GM12864 (cell line): ENCODE data around the gene FLT3LG.

Experiments used
- DNase-seq: peaks from one replicate; pipeline ENCODE4 v3.0.0-alpha.2; 2011; ENCODE audit warnings: low read depth
- H3K4me3 ChIP-seq: 2 replicates; pipeline ENCODE4 v1.5.1; 2011; ENCODE audit warnings: mild to moderate bottlenecking, low read depth, low read length, control low read depth
- TF ChIP-seq, protein P1 (sequence below): IDR thresholded peaks from 2 replicates; pipeline ENCODE4 v1.5.1; 2011; ENCODE audit warnings: low read depth, mild to moderate bottlenecking, moderate library complexity, low read length, control low read depth, inconsistent platforms; ENCODE audit errors: missing control alignments

Gene FLT3LG, protein sequence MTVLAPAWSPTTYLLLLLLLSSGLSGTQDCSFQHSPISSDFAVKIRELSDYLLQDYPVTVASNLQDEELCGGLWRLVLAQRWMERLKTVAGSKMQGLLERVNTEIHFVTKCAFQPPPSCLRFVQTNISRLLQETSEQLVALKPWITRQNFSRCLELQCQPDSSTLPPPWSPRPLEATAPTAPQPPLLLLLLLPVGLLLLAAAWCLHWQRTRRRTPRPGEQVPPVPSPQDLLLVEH

DNA sequence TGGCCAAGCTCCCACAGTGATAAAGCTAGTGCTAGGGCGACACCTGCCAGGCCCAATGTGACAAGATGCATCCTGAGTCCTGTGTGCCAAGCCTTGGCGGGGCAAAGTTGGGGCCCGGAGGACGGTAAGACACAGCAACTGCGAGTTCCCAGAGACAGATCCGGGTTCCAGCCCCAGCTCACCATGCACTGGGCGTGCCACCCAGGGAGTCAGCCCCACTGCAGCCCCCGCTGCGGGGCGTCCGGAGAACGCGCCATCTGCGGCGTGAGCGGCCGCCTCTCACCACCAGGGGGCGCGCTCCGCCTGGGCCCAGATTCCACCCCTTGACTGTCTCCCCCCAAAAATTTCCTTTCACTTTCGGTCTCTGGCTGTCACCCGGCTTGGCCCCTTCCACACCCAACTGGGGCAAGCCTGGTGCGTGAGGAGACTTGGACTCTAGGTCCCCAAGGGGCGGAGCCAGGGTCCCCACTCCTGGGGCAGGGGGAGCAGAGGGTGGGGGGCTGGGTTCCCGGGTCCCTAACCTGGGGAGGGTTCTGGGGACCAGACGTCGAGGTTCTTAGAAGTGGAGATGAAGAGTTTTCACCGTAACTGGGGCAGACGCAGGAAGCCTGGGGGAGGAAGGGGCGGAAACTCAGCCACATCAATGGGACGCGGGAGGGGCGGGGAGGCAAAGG lies at the start of gene FLT3LG:
TSS of gene FLT3LG (plus strand) at position 348 of the 674 bp plus-strand sequence. CDS start 425 bp downstream, outside the sequence.
- TF ChIP-seq, protein P1, sequence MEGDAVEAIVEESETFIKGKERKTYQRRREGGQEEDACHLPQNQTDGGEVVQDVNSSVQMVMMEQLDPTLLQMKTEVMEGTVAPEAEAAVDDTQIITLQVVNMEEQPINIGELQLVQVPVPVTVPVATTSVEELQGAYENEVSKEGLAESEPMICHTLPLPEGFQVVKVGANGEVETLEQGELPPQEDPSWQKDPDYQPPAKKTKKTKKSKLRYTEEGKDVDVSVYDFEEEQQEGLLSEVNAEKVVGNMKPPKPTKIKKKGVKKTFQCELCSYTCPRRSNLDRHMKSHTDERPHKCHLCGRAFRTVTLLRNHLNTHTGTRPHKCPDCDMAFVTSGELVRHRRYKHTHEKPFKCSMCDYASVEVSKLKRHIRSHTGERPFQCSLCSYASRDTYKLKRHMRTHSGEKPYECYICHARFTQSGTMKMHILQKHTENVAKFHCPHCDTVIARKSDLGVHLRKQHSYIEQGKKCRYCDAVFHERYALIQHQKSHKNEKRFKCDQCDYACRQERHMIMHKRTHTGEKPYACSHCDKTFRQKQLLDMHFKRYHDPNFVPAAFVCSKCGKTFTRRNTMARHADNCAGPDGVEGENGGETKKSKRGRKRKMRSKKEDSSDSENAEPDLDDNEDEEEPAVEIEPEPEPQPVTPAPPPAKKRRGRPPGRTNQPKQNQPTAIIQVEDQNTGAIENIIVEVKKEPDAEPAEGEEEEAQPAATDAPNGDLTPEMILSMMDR: peak; percentile 96
- peak within 1 kb of the TSS; percentile 58 for H3K4me3 ChIP-seq

DNA sequence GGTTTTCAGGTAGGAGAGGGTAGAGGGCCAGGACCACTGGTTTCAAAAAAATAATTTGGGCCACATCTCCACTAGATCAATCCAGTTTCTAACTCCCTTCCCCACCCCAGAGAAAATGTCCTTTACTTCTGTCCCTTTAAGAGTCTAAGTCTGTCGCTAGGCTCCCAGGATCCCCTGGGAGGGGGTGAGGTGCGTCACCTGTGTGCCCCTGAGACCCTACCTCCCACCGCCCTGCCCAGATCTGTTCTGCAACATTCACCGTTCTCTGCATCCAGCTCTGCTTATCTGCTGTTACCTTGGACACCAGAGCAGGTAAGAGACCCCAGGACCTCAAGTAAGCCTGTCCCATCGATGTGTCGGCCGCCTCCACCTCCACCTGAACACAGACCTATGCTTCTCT lies 48.8 kb upstream of the FLT3LG start, which contains the start of gene GFY:
TSS of gene GFY (plus strand) at position 211 of the 400 bp plus-strand sequence. CDS start 1,043 bp downstream, outside the sequence.
- TF ChIP-seq, protein P1: no peak
- no peak within 1 kb of the TSS for H3K4me3 ChIP-seq
- DNase-seq: no peak

More for the DNA sequence above, at the start of gene FLT3LG:
- DNase-seq: peak; percentile 70

DNA sequence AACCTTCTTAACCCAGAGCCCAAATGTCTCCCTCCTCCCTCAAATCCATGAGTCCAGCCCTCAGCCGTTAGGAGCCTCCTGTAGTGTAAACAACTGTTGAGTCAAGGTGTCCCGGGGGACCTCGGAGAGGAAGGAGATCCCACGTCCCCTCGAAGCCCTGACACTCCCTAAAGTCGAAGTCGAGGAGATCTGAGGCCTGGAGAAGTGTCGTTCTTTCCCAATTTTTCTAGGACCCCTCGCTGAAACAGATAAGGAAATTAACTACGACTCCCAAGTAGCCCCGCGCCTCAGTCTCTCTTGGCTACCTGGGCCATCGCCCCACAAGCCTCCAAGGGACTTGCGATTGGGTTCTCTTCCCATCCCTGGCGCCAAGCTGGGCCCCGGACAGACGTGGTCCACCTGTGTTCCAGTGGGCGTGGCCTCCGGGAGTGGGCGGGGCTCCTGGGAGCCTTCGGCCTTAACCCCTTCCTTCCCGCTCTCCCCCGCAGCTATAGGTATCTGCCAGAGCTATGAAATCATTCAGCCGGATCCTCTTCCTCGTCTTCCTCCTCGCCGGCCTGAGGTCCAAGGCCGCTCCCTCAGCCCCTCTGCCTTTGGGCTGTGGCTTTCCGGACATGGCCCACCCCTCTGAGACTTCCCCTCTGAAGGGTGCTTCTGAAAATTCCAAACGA lies 48.0 kb upstream of the FLT3LG start:
- no peak for DNase-seq
- no peak overlapping the region for H3K4me3 ChIP-seq
- TF ChIP-seq, protein P1: no peak

DNA sequence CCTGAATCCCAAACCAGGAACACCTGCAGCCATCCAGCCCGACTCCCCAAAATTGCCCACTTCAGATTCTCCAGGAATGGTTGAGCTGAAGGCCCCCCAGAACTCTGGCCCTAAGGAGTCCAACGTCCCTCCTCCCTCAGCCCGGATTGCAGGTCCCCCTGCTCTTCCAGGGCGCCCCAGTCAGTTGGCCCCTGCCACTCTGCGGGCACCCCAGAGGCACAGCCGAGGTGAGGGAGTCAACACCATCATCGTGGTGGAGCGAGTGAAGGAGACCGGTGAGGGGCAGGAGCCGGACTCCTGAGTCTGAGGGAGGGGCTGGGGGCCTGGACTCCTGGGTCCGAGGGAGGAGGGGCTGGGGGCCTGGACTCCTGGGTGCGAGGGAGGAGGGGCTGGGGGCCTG lies 46.7 kb upstream of the FLT3LG start:
- TF ChIP-seq, protein P1: no peak

DNA sequence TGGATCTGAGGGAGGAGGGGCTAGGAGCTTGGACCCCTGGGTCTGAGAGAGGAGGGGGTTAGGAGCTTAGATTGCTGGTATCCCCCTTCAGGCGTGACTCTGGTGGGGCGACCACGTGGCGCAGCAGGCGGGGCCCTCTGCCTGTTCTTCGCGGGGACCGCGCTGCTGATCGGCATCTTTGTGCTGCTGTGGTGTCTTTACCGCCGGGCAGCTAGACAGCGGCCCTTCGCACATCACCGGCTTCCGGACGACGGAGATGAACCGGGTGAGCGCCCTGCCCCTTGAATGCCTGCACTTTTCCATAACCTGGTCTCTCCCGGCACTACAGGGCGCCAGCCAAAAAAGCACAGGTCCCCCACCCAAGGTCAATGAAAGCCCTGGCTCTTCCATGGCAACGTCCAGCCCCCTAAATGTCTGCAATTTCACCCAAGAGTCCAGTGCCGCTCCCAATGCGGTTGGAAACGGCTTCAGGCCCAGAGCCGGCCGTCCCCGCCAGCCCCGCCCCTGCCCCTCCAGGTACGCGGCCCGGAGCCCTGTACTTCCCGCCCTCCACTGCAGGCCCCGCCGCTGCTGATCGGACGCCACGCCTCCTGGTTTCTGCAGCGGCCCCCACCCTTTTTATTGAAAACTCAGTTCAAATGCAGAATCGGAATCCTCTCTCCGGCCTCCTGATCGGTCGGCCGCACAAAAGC lies 46.0 kb upstream of the FLT3LG start:
- H3K4me3 ChIP-seq: no peak overlapping the region
- DNase-seq: no peak
- TF ChIP-seq, protein P1: no peak

More for the DNA sequence above, 46.7 kb upstream of the FLT3LG start:
- DNase-seq: no peak
- no peak overlapping the region for H3K4me3 ChIP-seq

DNA sequence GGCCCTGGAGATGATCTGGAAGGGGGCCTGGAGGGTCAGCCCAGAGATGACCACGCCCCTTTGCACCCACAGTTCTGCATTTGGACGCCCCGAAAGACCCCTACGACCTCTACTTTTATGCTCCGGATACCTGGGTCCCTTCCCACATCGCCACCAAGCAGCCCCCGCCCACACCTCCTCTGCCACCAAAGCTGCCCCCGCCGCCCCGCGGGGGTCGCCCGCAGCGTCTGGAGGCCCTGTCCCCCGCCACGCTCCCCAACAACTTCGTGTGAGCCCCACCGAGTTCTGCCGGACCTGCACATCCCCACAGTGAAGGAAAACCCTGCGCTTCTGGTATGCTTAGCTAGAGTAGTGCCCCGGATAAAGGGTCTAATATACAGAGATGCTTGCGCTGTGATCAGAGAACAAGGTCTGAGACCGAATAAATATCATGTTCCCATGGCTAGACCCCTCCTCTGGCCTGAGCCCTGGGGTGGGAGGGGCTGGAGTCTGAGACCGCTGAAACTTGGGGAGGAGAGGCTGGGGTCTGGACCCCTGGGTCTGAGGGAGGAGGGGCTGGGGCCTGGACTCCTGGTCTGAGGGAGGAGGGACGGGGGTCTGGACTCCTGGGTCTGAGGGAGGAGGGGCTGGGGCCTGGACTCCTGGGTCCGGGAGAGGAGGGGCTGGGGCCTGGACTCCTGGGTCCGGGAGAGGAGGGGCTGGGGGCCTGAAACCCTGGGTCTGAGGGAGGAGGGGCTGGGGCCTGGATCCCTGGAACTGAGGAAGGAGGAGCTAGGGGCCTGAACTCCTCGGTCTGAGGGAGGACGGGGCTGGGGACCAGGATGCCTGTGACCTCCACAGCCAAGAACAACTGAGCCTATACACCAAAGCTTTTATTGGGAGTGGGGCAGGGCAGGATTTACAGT lies 45.2 kb upstream of the FLT3LG start:
- TF ChIP-seq, protein P1: no peak
- no peak overlapping the region for H3K4me3 ChIP-seq
- no peak for DNase-seq
